NCI-H1048 (cell line): ENCODE data around the gene LSM12.
"Not testable (repeated sequence)": the region's sequence is repeated elsewhere in the genome, so short reads cannot be mapped to it uniquely, and the experiment has no call there.

ENCODE experiments used
- DNase-seq: peaks from one replicate; lab custom pipeline; 2025; lab: John Stamatoyannopoulos, UW

Gene LSM12

DNA sequence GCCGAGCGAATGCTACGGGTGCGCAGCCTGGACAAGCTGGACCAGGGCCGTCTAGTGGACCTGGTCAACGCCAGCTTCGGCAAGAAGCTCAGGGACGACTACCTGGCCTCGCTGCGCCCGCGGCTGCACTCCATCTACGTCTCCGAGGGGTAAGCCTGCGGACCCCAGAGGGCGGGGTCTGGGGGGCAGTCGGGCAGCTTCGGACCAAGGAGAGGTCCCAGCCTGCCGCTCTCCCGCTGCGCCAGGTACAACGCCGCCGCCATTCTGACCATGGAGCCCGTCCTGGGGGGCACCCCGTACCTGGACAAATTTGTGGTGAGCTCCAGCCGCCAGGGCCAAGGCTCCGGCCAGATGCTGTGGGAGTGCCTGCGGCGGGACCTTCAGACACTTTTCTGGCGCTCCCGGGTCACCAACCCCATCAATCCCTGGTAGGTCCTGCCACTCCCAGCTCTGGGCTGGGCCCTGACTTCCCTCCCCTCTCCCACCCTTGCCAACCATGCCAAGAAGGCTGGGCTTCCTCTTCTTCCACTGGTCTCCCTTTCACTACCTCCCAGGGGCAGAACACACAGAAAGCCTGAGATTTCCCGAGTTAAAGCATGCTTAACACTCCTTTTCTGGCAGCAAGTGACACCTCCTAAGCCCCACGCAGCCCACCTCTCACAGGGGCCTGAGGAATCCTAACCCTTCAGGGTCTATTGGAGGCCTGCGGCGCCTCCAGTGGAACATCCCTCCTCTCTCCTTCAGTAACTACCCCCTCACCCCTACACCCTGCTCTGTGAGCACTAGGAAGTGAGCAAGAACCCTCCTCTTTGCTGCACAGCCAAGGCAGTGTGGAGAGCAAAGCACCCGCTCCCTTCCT lies 58.9 kb downstream of the LSM12 start:
- DNase-seq = no peak

DNA sequence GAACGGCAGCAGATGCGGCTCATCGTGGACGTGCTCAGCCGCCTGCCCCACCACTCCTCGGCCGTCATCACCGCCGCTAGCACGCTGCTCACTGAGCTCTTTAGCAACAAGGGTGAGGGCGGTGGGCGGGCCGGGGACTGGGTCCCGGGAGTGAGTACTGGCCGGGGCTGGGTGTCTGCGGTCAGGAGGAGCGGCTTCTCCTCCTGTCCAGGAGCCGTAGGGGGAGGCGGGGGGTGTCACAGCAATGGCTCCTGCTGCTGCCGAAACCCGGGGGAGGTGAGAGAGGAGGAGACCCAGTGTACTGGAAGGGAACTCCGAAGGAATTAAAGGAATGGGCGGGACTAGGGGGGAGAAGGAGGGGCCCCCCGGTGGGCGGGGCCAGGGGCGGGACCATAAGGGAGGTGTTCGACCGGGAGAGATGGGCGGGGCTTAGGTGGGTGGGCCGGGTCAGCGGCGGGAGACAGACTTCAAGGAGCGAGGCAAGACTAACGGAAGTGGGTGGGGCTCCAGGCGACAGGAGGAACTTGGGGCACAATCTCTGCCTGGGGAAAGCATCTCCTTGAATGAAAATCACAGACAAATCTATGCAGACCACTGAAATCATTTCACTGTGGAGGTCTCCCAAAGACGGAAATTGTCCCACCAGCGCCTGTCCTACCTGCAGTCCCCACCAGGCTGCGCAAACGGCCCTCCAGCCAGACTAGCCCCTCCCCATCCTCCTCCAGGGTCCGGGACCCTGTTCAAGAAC lies 59.7 kb downstream of the LSM12 start:
- DNase-seq = peak; percentile 80

DNA sequence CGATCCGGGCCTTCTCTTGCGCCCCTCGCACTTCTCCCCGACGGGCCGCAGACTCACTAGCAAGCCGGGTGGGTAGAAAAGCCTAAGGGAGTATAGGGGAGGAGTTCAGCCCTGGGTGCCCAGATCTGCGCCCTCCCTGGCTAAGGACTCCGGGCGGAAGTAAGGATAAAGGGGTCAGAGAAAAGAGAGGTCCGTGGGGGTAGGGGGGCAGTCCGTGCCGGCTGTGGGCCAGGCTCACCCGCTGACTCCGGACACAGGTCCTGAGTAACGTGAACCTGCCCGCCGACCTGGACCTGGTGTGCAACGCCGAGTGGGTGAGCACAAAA lies 60.2 kb downstream of the LSM12 start:
- DNase-seq = no peak

DNA sequence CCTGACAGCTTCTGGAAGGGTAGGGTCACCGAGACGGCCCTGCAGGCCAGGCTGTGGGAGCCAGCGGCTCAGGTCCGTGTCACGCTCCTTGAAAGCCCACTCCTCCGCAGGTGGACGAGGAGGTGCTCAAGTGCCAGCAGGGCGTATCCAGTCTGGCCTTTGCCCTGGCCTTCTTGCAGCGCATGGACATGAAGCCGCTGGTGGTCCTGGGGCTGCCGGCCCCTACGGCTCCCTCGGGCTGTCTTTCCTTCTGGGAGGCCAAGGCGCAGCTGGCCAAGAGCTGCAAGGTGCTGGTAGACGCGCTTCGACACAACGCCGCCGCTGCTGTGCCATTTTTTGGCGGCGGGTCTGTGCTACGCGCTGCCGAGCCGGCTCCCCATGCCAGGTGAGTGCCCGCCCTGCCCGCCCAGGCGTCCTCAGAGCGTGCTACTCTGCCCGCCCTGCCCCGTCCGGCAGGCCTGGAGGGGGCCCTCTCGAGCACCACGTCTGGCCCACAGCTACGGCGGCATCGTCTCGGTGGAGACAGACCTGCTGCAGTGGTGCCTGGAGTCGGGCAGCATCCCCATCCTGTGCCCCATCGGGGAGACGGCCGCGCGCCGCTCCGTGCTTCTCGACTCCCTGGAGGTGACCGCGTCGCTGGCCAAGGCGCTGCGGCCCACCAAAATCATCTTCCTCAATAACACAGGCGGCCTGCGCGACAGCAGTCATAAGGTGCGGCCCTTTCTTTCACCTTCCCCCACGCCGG lies 60.8 kb downstream of the LSM12 start:
- DNase-seq = no peak

DNA sequence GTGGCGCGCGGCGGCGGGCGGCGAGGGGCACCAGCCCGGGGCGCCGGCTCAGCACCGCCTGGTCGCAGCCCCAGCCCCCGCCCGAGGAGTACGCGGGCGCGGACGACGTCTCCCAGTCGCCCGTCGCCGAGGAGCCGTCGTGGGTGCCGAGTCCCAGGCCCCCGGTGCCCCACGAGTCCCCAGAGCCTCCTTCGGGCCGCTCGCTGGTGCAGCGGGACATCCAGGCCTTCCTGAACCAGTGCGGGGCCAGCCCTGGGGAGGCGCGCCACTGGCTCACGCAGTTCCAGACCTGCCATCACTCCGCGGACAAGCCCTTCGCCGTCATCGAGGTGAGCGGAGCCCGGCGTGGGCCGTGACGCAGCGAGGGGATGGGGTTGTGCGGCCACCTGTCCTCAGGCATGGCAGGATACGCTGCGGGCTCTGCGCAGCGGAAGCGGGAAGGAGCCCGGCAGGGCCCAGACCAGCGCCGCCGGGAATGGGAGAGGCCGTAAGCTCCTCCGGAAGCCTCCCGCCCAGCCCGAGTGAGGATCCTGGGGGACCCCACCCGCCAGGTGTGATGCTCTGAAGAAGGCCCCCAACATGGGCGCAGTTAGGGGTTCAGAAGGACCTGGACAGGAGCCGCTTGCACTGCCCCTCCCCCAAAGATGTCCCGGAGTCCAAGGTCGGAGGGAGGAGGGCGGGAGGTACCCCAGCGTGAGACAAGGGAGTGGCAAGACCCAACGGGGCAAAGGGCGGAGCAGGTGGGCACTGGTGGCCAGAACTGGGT lies 61.5 kb downstream of the LSM12 start:
- no peak for DNase-seq

DNA sequence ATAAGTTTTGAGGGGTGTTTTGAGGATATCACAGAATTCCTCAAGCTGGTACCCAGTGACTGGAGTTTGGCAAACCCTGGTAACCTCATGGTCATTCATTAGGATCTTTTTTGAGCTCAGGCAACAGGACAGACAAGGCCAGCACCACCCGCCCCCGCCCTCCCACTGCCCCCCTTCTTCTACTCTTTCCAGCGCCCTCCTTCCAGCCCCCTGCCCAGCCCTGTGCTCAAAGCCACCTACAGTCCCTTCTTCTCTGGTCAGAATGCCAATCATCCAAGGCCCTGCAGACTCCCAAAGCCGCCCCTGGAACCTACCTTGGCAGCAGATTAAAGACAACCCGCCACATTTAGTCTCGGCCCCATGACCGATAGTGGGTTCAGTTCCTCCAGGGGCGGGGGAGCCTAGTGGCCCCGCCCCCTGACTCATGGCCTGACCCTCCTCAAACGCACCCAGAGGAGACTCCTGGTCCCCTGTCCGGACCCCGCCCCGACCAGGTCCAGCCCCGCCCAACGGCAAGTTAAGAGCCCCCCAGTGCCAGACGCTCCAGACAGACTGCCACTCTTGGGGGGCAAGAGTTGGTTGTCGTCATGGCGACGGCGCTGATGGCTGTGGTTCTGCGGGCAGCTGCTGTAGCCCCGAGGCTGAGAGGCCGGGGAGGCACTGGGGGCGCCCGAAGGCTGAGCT lies 62.3 kb downstream of the LSM12 start, which contains the start of gene NAGS:
NAGS (plus strand) TSS at position 546 of the 684 bp plus-strand sequence; CDS start at position 588, 42 bp downstream.
- no peak for DNase-seq

DNA sequence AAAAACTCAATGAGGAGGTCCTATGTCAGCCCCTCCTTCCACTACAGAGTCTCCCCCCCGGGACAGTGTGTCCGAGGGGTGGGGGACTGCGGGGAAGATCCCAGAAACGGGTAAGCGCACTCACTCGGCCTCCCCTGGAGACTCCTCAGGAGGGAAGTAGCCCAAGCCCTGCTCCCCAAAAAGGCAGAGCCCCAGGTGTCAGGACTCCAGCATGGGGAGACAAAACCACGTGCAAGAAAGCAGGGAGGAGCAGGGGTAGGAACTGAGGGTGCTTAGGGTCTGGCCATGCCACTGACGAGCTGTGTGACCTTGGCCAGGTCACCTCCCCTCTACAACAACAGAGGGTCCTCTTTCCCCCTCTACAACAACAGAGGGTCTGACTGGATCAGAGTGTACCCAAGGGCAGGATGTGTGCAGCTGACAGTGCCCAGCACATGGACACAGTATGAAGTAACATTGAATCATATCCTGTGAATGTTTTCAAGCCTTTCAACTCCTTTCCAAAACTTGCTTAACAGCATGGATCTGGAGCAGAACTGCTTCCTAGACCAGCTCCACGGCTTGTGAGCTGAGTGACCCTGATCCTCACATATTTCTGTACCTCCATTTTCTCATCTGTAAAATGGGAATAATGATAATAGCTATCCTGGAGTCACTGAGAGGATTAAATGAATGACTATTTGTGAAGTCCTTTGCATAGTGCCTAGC lies 64.2 kb downstream of the LSM12 start:
- no peak for DNase-seq

DNA sequence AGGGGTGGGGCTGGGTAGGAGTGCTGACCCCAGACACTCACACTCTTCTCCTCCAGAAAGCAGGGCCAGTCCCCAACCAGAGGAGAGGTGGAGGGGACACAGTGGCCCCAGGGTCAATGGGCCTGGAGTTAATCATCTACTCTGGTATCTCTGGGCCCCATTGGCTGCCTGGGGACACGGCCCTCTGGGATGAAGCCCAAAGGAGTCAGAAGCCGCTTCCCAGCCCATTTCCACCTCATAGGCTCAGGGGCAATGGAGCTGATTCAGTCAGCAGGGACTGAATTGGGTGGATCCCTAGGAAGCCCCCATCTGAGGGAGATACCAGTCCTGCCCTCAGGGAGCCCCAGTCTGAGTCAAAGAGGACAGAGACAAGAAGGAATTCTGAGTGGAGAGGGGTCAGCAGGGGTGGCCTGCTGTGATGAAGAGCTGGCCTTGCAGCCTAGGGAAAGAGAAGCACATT lies 65.0 kb downstream of the LSM12 start:
- no peak for DNase-seq

DNA sequence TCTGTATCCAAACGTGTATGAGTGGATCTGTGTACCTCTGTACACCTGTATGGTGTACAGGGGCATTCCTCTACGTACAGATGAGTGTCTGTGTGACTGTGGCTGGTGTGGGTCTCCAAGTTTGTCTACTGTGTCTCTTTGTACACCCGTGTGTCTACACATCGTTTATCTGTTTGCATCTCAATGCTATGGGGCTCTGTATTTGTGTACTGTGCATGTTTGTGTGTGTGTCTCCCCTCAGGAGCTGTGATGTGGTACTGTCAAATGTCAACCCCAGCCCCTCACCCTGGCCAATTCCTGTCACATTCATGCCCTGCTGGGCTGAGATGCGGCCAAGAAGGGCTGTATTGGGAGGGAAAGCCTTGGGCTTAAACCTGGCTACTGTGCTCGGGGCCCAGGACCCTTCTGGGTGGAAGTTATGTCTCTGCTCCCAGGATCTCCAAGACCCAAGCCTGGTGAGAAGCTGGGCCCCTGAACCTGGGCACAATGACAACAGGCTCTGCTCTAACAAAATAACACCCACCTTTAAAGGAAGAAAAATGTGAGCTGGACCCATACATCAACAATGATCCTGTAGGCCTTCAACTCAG lies 65.5 kb downstream of the LSM12 start:
- DNase-seq = no peak

DNA sequence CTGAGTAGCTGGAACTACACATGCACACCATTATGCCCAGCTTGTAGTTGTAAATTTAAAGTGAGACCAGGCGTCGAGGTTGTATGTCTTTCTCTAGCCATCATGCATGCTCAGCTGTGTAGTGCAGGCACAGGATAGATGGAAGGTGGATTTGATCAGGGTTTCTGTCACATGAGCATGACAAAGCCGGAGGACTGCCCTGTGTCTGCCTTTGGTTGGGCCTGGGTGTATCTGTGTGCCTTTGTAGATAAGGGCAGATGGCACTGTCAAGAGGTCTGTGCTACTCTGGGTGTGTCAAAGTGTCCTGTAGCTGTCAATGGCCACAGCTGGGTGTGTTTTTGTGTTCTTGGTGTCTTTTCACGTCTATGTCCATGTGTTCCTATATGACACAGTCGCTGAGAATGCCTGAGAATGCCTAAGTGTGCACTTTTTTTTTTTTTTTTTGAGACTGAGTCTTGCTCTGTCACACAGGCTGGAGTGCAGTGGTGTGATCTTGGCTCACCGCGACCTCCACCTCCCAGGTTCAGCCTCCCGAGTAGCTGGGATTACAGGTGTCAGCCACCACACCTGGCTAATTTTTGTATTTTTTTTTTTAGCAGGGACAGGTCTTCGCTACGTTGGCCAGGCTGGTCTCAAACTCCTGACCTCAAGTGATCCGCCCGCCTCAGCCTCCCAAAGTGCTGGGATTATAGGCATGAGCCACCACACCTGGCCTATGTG lies 66.2 kb downstream of the LSM12 start:
- DNase-seq = no peak

DNA sequence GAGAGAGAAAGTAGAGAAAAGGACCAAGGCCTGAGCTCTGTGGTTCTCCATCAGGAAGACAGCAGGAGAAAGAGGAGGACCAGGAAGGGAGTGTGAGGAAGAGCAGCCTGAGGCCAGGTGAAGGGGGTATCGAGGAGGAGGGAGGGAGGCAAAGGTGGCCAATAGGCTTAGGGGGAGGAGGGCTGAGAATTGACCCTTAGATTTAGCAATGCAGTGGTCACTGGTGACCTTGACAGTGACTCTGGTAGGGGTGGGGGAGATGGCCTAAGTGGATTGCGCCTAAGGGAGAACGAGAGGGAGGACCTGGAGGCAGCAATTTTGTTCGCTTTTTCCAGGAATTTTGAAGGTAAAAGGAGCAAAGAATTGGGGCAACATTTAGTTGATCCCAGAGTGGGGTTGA lies 67.4 kb downstream of the LSM12 start:
- DNase-seq = no peak

DNA sequence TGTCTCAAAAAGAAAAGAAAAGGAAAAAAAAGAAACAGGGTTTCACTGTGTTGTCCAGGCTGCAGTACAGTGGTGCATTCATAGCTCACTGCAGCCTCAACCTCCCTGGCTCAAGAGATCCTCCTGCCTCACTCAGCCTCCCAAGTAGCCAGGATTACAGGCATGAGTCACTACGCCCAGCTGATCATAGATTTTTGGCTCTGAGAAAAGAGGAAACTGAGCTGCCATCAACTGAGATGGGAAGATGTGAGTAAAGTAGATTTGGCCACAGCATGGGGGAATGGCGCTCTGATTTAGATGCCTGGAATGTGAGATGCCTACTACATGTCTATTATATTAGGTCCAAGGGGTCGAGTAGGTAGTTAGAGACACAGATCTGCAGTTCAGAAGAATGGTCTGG lies 67.9 kb downstream of the LSM12 start:
- no peak for DNase-seq

DNA sequence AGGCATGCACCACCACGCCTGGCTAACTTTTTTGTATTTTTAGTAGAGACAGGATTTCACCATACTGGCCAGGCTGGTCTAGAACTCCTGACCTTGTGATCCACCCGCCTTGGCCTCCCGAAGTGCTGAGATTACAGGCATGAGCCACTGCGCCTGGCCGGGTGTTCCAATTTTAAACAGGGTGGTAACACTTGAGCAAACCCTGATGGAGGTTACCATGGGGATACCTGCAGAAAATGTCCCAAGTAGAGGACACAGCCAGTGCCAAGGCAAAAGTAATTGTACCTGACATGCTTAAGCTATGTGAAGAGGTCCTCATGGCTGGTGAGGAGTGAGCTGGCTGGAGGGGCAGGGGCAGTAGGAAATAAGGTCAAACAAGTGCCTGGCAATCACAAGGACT lies 69.3 kb downstream of the LSM12 start:
- DNase-seq = not testable (repeated sequence)

DNA sequence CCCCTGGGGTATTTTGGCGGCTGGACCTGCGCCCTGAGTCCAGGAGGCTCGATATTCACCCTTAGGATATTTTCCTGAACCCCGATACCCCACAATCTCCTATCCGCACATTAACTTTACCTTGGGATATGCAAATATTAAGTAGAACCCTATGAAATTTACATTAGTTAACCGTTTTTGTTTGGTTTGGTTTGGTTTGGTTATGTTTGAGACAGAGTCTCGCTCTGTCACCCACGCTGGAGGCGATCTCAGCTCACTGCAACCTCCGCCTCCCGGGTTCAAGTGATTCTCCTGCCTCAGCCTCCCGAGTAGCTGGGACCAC lies 71.4 kb downstream of the LSM12 start:
- no peak for DNase-seq

DNA sequence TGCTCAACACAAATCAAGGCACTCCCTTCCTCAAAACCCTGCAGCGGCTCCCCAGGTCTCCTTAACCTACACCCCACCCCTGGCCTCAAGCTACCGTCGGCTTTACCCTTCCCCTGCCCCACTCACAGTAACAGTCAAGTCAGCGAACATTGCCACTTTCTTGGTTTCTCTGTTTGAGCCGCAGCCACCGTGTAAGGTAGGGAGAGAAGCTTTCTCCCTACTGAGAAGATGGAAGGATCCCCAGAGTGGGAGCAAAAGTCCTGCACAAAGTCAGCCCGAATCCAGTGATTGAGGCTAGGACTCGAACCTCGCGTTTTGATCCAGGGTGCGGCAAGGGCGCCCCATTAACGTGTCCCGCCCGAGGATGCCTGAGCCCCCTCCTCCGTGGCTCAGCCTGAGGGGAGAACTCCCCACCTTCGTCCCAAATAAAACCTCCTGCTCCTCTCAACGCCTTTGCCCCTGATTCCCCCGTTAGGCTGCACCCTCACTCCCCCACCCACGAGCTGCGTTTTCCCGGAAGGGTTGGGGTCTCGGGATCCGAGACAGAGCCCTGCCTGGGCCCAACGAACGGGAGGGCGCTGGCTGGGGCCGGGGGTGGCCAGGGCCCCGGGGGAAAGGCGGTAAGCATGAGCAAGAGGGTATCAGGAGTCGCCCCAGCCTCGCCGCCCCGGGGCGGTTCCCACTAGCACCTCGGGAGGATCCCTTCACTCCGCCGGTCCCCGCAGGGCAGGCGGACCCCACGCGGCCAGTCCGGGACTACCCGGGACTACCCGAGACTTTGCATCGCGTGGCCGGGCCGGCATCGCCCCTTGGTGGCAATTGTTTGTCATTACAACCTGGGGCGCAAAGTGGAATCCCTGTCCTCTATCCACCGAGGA lies 72.0 kb downstream of the LSM12 start:
- peak; percentile 24 for DNase-seq

DNA sequence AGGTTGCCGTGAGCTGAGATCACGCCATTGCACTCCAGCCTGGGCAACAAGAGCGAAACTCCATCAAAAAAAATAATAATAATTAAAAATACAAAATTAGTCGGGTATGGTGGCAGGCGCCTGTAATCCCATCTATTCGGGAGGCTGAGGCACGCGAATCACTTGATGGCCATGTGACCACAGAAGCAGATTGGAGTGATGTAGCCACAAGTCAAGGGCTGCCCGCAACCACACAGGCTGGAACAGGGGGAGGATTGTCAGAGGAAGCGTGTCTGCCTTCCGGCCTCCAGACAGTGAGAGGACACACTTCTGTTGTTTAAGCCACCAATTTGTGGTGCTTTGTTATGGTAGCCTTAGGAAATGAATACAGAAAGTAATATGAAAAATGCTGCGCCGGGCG lies 73.8 kb downstream of the LSM12 start:
- no peak for DNase-seq

DNA sequence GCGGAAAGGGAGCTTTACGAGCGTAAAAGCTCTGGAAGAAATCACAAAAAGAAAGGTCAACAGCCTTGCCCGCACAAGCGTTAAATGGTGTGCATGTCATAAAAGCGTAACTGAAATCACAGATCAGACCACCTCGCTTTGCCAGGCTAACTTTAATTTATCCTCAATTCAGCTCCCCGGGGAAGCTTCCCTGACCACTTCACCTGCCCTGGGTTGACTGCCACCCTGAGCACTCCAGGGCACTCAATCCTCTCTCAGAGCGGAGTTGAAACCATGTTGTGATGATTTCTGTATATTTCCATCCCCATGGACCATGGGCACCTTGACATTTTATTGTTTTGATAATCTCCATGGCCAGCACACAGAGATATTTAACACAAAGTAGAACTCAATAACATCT lies 78.2 kb downstream of the LSM12 start:
- DNase-seq = no peak

DNA sequence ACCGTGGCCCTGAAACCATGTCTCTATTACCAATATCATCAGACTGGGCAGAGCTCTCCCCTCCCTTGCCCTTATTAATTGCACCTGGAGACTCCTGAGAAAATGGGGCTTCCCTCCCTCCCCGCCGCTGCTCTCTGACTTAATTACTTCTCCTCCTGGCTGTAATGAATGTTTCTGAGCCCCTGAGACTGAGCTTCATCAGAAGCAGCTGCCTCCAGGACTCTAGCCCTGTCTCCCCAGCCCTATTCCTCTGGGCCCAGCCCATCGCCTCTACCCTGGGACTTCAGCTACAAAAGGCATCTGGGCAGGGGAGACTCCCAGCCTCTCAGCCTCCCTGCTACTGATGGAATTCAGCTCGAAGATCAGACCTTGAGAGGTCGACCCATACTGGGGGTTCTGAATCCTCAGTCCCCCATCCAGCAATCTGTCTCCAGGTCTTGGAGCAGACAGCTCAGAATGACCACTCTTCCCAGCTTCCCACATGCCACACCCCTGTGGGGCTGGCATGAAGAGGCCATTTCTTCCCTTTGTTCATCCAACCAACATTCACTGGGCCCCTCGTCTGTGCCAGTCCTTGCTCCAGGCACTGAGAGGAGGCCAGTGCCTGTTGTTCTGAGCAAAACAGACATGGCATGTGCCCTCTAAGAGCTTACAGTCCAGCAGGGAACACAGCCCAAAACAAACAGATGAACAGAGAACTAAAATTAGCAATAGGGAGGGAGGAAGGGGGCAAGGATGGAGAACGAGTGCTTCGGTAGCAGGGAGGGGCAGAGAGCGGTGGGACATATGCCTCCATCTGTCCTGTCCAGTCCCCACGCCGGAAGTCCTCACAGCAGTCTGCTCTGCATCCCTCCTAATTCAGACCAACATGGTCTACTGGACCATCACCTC lies 79.1 kb downstream of the LSM12 start:
- DNase-seq = no peak
